Tibial artery (tissue), 4 donors: ENCODE data around the gene CORO2A.
A peak's percentile ranks its signal among the peaks of the same experiment; 100 is the strongest.
"Not testable (repeated sequence)": the region's sequence is repeated elsewhere in the genome, so short reads cannot be mapped to it uniquely, and the experiment has no call there.

Experiments
- DNase-seq, 2 donors: peaks; one replicate each; pipeline ENCODE4 v3.0.0-alpha.2; 2019
- H3K27ac ChIP-seq, 2 donors: fragments of 200-600 bp; sonication (generic) in 1 of 2; 1 replicate in 1 of 2; 2 replicates in 1 of 2; pipeline ENCODE4 v1.5.1; 2018 to 2019; ENCODE audit warnings: mild to moderate bottlenecking in 1 of 2
- H3K27me3 ChIP-seq, 2 donors: fragments of 200-600 bp; sonication (generic) in 1 of 2; one replicate each; pipeline versions ENCODE4 v1.5.1 to v1.6.0; 2016 to 2019
- H3K36me3 ChIP-seq, 3 donors: fragments of 200-600 bp; sonication (generic) in 2 of 3; one replicate each; pipeline ENCODE4 v1.5.1; 2016 to 2019; ENCODE audit warnings: mild to moderate bottlenecking in 2 of 3
- H3K4me1 ChIP-seq, 4 donors: fragments of 200-600 bp; sonication (generic) in 2 of 4; 1 replicate in 3 of 4; 2 replicates in 1 of 4; pipeline ENCODE4 v1.5.1; 2016 to 2019
- H3K4me3 ChIP-seq, 2 donors: fragments of 200-600 bp; sonication (generic) in 1 of 2; 1 replicate in 1 of 2; 2 replicates in 1 of 2; pipeline ENCODE4 v1.5.1; 2018 to 2019; ENCODE audit warnings: mild to moderate bottlenecking in 2 of 2
- H3K9me3 ChIP-seq, 3 donors: fragments of 200-600 bp; sonication (generic) in 1 of 3; one replicate each; pipeline ENCODE4 v1.5.1; 2016 to 2019
- intact Hi-C: fragments of 100-400 bp; cut with DNase I; formaldehyde crosslinking; loops from one replicate; pipeline ENCODE4 v1.15.0; 2023; ENCODE audit warnings: low total_unique reads
- TF ChIP-seq, protein P1 (sequence below), 2 experiments: fragments of 200-600 bp in 1 of 2; fragments of 450-650 bp in 1 of 2; IDR thresholded peaks; one replicate each; pipeline ENCODE4 v1.5.1; 2017 to 2019; ENCODE audit warnings: antibody characterized with exemption in 2 of 2, mild to moderate bottlenecking in 1 of 2, moderate library complexity in 1 of 2

CORO2A gene

GRCh38 chr9:98124637-98125426, 67.6 kb downstream of the CORO2A start:
- H3K27me3 ChIP-seq = no peaks in the 10 kb centered on the region
- intact Hi-C loops = no loop called here
- H3K4me3 ChIP-seq = no peak overlapping the region
- H3K27ac ChIP-seq = no peak overlapping the region
- TF ChIP-seq, protein P1, sequence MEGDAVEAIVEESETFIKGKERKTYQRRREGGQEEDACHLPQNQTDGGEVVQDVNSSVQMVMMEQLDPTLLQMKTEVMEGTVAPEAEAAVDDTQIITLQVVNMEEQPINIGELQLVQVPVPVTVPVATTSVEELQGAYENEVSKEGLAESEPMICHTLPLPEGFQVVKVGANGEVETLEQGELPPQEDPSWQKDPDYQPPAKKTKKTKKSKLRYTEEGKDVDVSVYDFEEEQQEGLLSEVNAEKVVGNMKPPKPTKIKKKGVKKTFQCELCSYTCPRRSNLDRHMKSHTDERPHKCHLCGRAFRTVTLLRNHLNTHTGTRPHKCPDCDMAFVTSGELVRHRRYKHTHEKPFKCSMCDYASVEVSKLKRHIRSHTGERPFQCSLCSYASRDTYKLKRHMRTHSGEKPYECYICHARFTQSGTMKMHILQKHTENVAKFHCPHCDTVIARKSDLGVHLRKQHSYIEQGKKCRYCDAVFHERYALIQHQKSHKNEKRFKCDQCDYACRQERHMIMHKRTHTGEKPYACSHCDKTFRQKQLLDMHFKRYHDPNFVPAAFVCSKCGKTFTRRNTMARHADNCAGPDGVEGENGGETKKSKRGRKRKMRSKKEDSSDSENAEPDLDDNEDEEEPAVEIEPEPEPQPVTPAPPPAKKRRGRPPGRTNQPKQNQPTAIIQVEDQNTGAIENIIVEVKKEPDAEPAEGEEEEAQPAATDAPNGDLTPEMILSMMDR (IDR thresholded peaks at IDR 0.05) = no peak
- DNase-seq = peak in 1 of 2 donors; percentile 31
- H3K36me3 ChIP-seq = peaks cover 0 to 5% (median 0%) of the 10 kb centered on the region in 3 donors
- H3K4me1 ChIP-seq = peaks cover 0 to 3% (median 0%) of the 10 kb centered on the region in 4 donors
- H3K9me3 ChIP-seq = no peaks in the 10 kb centered on the region

DNA sequence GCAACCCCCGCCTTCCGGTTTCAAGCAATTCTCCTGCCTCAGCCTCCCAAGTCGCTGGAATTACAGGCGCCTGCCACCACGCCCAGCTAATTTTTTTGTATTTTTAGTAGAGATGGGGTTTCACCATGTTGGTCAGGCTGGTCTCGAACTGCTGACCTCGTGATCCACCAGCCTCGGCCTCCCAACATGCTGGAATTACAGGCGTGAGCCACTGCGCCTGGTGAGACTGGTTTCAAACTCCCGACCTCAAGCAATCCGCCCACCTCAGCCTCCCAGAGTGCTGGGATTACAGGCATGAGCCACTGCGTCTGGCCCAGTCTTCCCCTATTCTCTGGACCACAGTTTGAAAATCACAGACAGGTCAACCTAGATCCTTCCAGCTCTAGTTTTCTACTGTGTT, 68.3 kb downstream of the CORO2A start:
- H3K36me3 ChIP-seq, H3K9me3 ChIP-seq, H3K27me3 ChIP-seq, H3K4me3 ChIP-seq, H3K27ac ChIP-seq, H3K4me1 ChIP-seq, intact Hi-C loops: not testable (repeated sequence)
- peak in 1 of 2 donors; percentile 29 for DNase-seq

DNA sequence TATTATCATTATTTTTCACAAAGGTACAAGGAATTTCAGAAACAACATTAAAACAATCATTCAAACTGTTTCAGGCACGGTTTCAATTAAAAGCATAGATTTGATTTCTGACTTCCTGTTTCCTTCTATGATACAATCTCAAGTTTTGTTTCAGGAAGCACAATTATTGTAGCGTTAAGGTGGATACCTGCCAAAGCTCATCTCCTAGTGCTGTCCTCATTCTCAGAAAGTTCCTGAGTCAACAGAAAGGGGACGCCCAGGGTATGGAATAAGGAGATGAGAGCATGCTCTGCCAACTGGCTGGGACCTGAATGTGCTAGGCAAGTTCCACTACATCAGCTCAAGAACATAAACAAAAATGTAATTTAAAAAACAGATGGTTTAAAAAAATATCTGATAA, 71.4 kb downstream of the CORO2A start:
- H3K27me3 ChIP-seq = peaks cover 0 to 10% of the 10 kb centered on the region in 2 donors
- H3K36me3 ChIP-seq = no peaks in the 10 kb centered on the region
- no peaks in the 10 kb centered on the region for H3K9me3 ChIP-seq
- DNase-seq = no peak
- H3K4me1 ChIP-seq = peaks cover 0 to 16% (median 8%) of the 10 kb centered on the region in 4 donors
- intact Hi-C loops = no loop called here
- H3K4me3 ChIP-seq = no peak overlapping the region
- H3K27ac ChIP-seq = no peak overlapping the region
- TF ChIP-seq, protein P1 (IDR thresholded peaks at IDR 0.05) = no peak

GRCh38 chr9:98120476-98120875, 72.0 kb downstream of the CORO2A start:
- intact Hi-C loops = no loop called here
- DNase-seq = no peak
- Histone ChIP-seq H3K4me1 (peaks cover 0 to 16% (median 8%) of the 10 kb centered on the region in 4 donors), H3K9me3 (no peaks in the 10 kb centered on the region), H3K36me3 (no peaks in the 10 kb centered on the region), H3K27ac (no peak overlapping the region), H3K27me3 (peaks cover 0 to 10% of the 10 kb centered on the region in 2 donors), H3K4me3 (no peak overlapping the region)
- TF ChIP-seq, protein P1 (IDR thresholded peaks at IDR 0.05) = no peak

- DNase-seq = peak in 1 of 2 donors; percentile 42
- peaks cover 0 to 16% (median 8%) of the 10 kb centered on the region in 4 donors for H3K4me1 ChIP-seq
- H3K4me3 ChIP-seq = peak within 1 kb of the TSS; percentile 53 to 65
- H3K9me3 ChIP-seq = no peaks in the 10 kb centered on the region
- peaks cover 0 to 10% of the 10 kb centered on the region in 2 donors for H3K27me3 ChIP-seq
- no peak within 1 kb of the TSS for H3K27ac ChIP-seq
- H3K36me3 ChIP-seq = no peaks in the 10 kb centered on the region
- TF ChIP-seq, protein P1 (IDR thresholded peaks at IDR 0.05) = no peak
- intact Hi-C loops = no loop called here
Observed at GRCh38 chr9:98118640-98119601, 73.5 kb downstream of the CORO2A start, which contains the start of gene TRIM14. TSS of gene TRIM14 (minus strand) at chr9:98119222. CDS start at chr9:98119188, 34 bp downstream.
